Peyer's patch (tissue), 4 donors: ENCODE measurements around the gene ROBO2.

Experiments used
- CTCF ChIP-seq, 6 experiments: fragments of 450-650 bp in 4 of 6; fragments of 200-600 bp in 2 of 6; sonication (generic) in 1 of 6; IDR thresholded peaks; one replicate each; pipeline ENCODE4 v1.5.1; 2017 to 2019; ENCODE audit warnings: antibody characterized with exemption in 6 of 6, mild to moderate bottlenecking in 3 of 6, moderate library complexity in 1 of 6
- POLR2A ChIP-seq, 2 donors: fragments of 450-650 bp; IDR thresholded peaks; one replicate each; pipeline ENCODE4 v1.5.1; 2017; ENCODE audit warnings: antibody characterized with exemption in 2 of 2, mild to moderate bottlenecking in 2 of 2, moderate library complexity in 2 of 2

- TF ChIP-seq CTCF (IDR thresholded peaks at IDR 0.05) (no peak), POLR2A (IDR thresholded peaks at IDR 0.05) (no peak)
Measured at GRCh38 chr3:77096145-77096544, 56.2 kb downstream of the ROBO2 start.
